PFSK-1 (cell line): ENCODE measurements around the gene AXIN2.

Source experiments
- FOXP2 ChIP-seq: optimal IDR thresholded peaks from 2 replicates; pipeline ENCODE3; 2011; ENCODE audit warnings: borderline replicate concordance, control low read depth, inconsistent platforms; ENCODE audit not compliant: insufficient read depth; ENCODE audit errors: extremely low read length, extremely low read depth
- POLR2AphosphoS5 ChIP-seq: IDR thresholded peaks from 2 replicates; pipeline ENCODE4 v1.6.1; 2012; ENCODE audit warnings: low read depth, mild to moderate bottlenecking, control low read depth, low read length, moderate library complexity
- SIN3A ChIP-seq: IDR thresholded peaks from 2 replicates; pipeline ENCODE4 v1.6.1; 2012; ENCODE audit warnings: mild to moderate bottlenecking, low read length, moderate library complexity, borderline replicate concordance; ENCODE audit not compliant: insufficient read depth
- TAF1 ChIP-seq: IDR thresholded peaks from 2 replicates; pipeline ENCODE4 v1.6.1; 2012; ENCODE audit warnings: low read length, control low read depth, borderline replicate concordance; ENCODE audit not compliant: insufficient read depth
- TF ChIP-seq, protein P1 (sequence below), 2 experiments: IDR thresholded peaks; 2 replicates each; pipeline versions ENCODE4 v1.6.1 to v1.8.0; 2011 to 2012; ENCODE audit warnings: low read depth in 2 of 2, low read length in 2 of 2, control low read depth in 1 of 2, inconsistent platforms in 1 of 2, mild to moderate bottlenecking in 1 of 2, moderate library complexity in 1 of 2; ENCODE audit not compliant: insufficient read depth in 1 of 2

The AXIN2 gene

DNA sequence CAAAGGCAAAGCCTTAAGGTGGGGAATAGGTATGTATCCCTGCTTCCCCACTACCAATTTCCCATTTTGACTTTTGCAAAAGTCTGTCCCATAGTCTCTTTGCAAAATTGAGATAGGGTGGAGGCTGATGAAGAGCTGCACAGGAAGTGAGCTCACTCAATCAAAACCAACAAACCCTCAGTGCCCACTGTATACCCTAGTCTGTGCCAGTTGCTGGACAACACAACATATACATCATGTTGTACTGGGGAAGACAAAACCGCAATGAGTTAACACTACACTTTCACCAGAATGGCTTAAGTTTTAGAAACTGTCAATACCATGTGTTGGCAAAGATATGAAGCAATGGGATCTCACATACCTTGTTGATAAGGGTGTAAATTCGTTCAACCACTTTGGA, 40.4 kb upstream of the AXIN2 start:
- no peak for TF ChIP-seq SIN3A
- TF ChIP-seq FOXP2, result no peak
- no peak for TF ChIP-seq TAF1
- TF ChIP-seq, protein P1, sequence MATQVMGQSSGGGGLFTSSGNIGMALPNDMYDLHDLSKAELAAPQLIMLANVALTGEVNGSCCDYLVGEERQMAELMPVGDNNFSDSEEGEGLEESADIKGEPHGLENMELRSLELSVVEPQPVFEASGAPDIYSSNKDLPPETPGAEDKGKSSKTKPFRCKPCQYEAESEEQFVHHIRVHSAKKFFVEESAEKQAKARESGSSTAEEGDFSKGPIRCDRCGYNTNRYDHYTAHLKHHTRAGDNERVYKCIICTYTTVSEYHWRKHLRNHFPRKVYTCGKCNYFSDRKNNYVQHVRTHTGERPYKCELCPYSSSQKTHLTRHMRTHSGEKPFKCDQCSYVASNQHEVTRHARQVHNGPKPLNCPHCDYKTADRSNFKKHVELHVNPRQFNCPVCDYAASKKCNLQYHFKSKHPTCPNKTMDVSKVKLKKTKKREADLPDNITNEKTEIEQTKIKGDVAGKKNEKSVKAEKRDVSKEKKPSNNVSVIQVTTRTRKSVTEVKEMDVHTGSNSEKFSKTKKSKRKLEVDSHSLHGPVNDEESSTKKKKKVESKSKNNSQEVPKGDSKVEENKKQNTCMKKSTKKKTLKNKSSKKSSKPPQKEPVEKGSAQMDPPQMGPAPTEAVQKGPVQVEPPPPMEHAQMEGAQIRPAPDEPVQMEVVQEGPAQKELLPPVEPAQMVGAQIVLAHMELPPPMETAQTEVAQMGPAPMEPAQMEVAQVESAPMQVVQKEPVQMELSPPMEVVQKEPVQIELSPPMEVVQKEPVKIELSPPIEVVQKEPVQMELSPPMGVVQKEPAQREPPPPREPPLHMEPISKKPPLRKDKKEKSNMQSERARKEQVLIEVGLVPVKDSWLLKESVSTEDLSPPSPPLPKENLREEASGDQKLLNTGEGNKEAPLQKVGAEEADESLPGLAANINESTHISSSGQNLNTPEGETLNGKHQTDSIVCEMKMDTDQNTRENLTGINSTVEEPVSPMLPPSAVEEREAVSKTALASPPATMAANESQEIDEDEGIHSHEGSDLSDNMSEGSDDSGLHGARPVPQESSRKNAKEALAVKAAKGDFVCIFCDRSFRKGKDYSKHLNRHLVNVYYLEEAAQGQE (IDR thresholded peaks at IDR 0.05; ENCODE audit: insufficient read depth in 1 of 2, low read depth in 2 of 2, low read length in 2 of 2), result no peak
- TF ChIP-seq POLR2AphosphoS5, result no peak

DNA sequence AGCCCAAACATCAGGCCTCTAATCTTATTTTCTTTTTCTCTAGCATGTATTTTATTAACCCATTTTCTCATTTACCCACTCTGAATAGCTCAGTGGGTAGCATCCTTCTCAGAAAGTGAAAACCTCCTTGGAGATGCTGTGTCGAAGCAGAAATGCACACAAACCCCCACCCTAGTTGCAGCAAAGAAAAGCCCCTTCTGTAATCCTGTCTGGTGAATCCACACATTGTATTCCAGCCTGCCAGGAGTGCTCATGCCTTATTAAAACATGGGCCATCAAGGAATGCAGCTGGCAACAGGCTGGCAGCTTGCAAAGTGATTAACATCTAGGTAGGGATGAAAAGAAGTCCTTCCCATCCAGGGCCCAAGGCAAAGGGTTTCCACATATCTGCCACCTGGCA, 39.7 kb upstream of the AXIN2 start:
- TF ChIP-seq TAF1 (no peak), FOXP2 (no peak), SIN3A (no peak), POLR2AphosphoS5 (no peak)
- TF ChIP-seq, protein P1 (IDR thresholded peaks at IDR 0.05; ENCODE audit: insufficient read depth in 1 of 2, low read depth in 2 of 2, low read length in 2 of 2), result no peak

DNA sequence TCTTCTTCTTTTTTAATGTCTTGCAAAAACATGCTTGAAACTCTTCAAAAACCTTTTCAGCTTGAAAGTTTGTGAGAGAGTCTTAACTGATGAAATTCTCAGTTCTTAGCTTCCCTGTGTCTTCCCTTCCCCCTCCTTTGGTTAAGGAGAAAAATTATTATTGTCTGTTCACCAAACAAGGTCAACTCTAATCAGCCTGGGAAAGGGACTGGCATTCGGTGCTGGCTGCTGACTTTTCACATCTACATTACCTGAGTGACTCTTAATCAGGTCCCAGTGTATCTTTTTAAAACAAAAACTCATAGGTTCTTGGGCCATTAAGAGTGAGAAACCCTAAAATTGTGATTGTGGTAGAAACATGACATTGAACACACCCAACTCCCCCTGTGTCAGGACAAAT, 39.1 kb upstream of the AXIN2 start:
- TF ChIP-seq POLR2AphosphoS5, result no peak
- no peak for TF ChIP-seq FOXP2
- TF ChIP-seq, protein P1 (IDR thresholded peaks at IDR 0.05; ENCODE audit: insufficient read depth in 1 of 2, low read depth in 2 of 2, low read length in 2 of 2), result no peak
- no peak for TF ChIP-seq SIN3A
- TF ChIP-seq TAF1, result no peak

DNA sequence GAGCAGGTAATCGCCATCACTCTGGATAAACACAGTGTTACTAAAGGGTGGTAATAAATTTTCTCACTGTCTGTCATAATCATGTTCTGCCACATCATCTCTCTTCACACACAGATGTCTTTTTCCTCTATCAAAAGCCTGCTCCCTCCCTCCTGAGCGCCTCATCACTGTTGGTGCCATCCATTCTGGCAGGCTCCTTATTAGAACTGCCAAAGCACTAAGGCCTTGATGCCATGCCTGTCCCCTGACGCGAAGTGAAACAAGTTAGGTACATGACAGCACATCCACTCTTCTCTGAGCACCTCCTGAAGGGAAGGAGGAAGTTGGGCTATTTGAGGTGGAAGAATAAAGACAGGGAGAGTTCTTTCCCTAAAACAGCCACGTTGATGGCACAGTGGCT, 38.2 kb upstream of the AXIN2 start:
- no peak for TF ChIP-seq FOXP2

DNA sequence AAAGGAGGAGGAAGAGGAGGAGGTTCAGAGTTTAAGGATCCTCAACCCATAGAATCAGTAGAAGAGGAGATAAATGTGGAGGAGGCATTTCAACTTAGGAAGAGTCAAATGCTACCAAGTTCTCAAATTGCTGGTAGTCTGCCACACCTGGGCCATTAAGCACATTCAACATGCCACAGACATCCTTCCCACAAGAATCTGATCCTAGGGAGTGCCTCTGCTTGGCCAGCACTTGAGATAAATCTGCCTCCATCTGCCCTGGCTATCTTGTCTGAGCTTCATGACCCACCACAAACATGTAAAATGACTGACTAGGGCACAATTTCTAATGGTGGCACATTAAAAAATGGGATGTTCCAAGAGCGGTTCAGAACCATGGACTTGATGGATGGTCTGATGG, 37.3 kb upstream of the AXIN2 start:
- no peak for TF ChIP-seq SIN3A
- TF ChIP-seq POLR2AphosphoS5, result no peak
- TF ChIP-seq TAF1, result no peak
- TF ChIP-seq FOXP2, result no peak
- TF ChIP-seq, protein P1 (IDR thresholded peaks at IDR 0.05; ENCODE audit: insufficient read depth in 1 of 2, low read depth in 2 of 2, low read length in 2 of 2), result no peak
